ENCODE results near the gene NT5C1A. TPM values are rescaled to one million over a fixed set of nuclear protein-coding genes. Genes with fewer than 3 reads are reported as not detected.

Gene NT5C1A
- total RNA-seq, 1 donor, result not detected

- TF ChIP-seq CTCF (IDR thresholded peaks at IDR 0.05; ENCODE audit: insufficient read depth, low read length), result no peak
- no peak for DNase-seq (ENCODE audit: low read depth)
- H3K4me3 ChIP-seq (ENCODE audit: low read depth, low read length), result no peak overlapping the region
Measured at GRCh38 chr1:39690794-39691382, 19.0 kb upstream of the NT5C1A start.

- H3K4me3 ChIP-seq (ENCODE audit: low read depth, low read length), result no peak overlapping the region
- TF ChIP-seq CTCF (IDR thresholded peaks at IDR 0.05; ENCODE audit: insufficient read depth, low read length), result no peak
- no peak for DNase-seq (ENCODE audit: low read depth)
Measured at GRCh38 chr1:39690225-39690624, 18.3 kb upstream of the NT5C1A start.

- no peak overlapping the region for H3K4me3 ChIP-seq (ENCODE audit: low read depth, low read length)
- no peak for DNase-seq (ENCODE audit: low read depth)
- TF ChIP-seq CTCF (IDR thresholded peaks at IDR 0.05; ENCODE audit: insufficient read depth, low read length), result no peak
Measured at GRCh38 chr1:39689635-39690034, 17.7 kb upstream of the NT5C1A start.

- H3K4me3 ChIP-seq (ENCODE audit: low read depth, low read length), result no peak overlapping the region
Measured at GRCh38 chr1:39689214-39689613, 17.3 kb upstream of the NT5C1A start.

GRCh38 chr1:39688706-39689105 is 16.8 kb upstream of the NT5C1A start:
- DNase-seq (ENCODE audit: low read depth), result no peak
- no peak for TF ChIP-seq CTCF (IDR thresholded peaks at IDR 0.05; ENCODE audit: insufficient read depth, low read length)
- H3K4me3 ChIP-seq (ENCODE audit: low read depth, low read length), result no peak overlapping the region

More at GRCh38 chr1:39689214-39689613, 17.3 kb upstream of the NT5C1A start:
- no peak for DNase-seq (ENCODE audit: low read depth)
- TF ChIP-seq CTCF (IDR thresholded peaks at IDR 0.05; ENCODE audit: insufficient read depth, low read length), result no peak

GRCh38 chr1:39687243-39687642 is 15.3 kb upstream of the NT5C1A start:
- no peak for TF ChIP-seq CTCF (IDR thresholded peaks at IDR 0.05; ENCODE audit: insufficient read depth, low read length)
- DNase-seq (ENCODE audit: low read depth), result no peak
- H3K4me3 ChIP-seq (ENCODE audit: low read depth, low read length), result no peak overlapping the region

- no peak for DNase-seq (ENCODE audit: low read depth)
- no peak overlapping the region for H3K4me3 ChIP-seq (ENCODE audit: low read depth, low read length)
- no peak for TF ChIP-seq CTCF (IDR thresholded peaks at IDR 0.05; ENCODE audit: insufficient read depth, low read length)
Measured at GRCh38 chr1:39685071-39685470, 13.2 kb upstream of the NT5C1A start.

Data from fibroblast of the aortic adventitia (primary cell).